ENCODE measurements around the gene LRRC4. TPM values are rescaled to one million over a fixed set of nuclear protein-coding genes. Genes with fewer than 3 reads are reported as not detected.

The LRRC4 gene
- total RNA-seq, 1 donor from 2014 or later, result 4.4 TPM

DNA sequence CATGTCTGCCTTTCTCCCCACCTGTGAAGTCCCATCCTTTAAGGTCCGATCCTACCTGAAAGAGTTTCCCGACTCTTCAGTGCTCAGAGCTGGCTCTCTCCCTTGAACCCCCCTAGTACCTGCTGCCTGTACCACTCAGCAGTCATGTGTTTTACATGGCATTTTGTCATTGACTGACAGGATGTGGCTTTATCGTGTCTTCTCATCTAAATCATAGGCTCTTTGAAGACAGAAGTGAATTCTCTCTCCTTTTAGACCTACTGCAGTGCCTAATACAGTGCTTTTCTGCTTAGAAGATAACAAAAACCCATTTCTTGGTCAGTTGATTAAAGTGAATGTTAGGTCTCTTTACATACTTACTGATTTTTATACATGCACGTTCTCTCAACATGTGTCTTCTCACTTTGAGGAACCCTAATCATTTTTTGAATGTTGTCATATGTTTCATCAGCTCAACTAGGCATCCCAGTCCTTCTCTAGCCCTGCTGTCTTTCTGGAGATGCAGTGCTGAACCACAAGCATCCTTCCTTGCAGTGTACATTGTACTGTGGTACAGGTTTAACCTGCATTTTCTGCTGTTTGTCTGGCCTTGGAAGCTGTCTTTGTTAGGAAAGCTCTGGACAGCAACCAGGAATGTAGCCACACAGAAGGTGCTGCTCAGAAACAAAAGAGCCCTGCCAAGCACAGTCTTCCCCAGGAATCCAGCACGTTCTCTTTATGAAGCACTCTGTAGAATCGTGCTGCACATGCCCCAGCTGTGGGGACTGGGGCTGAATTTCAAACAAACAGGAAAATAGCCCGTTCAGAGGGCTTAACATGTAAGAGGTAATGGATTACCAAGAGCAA, 28.1 kb upstream of the LRRC4 start:
- H3K36me3 ChIP-seq, result no peaks in the 10 kb centered on the region
- intact Hi-C loops (cut with micrococcal nuclease), result no loop called here
- H3K27ac ChIP-seq (replicated peaks), result no peak overlapping the region
- TF ChIP-seq, protein P1, sequence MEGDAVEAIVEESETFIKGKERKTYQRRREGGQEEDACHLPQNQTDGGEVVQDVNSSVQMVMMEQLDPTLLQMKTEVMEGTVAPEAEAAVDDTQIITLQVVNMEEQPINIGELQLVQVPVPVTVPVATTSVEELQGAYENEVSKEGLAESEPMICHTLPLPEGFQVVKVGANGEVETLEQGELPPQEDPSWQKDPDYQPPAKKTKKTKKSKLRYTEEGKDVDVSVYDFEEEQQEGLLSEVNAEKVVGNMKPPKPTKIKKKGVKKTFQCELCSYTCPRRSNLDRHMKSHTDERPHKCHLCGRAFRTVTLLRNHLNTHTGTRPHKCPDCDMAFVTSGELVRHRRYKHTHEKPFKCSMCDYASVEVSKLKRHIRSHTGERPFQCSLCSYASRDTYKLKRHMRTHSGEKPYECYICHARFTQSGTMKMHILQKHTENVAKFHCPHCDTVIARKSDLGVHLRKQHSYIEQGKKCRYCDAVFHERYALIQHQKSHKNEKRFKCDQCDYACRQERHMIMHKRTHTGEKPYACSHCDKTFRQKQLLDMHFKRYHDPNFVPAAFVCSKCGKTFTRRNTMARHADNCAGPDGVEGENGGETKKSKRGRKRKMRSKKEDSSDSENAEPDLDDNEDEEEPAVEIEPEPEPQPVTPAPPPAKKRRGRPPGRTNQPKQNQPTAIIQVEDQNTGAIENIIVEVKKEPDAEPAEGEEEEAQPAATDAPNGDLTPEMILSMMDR (IDR thresholded peaks at IDR 0.05; ENCODE audit: borderline replicate concordance), result no peak
- no peaks in the 10 kb centered on the region for H3K9me3 ChIP-seq (replicated peaks)
- H3K27me3 ChIP-seq (ENCODE audit: low read depth), result no peaks in the 10 kb centered on the region
- H3K4me3 ChIP-seq, result no peak overlapping the region
- peaks cover 23% of the 10 kb centered on the region for H3K4me1 ChIP-seq
- DNase-seq, result no peak

DNA sequence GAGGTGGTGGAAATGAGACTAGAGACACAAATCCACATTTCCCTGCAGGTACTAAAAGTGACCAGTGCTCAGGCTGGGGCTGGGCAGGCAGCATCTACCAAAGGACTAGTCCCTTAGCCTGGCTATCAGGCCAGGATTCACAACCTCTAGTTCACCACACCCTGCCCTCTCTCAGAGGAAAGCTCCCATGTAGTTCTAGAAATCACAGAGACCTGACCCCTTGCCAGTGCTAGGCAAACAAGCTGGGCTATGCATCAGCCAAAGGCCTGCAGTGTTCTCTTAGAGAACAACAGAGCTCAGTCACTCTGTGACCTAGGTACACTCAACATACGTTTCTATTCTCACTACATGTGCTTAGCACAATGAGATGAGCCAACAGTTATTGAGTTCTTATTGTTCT, 26.7 kb upstream of the LRRC4 start:
- Histone ChIP-seq H3K4me1 (peaks cover 25% of the 10 kb centered on the region), H3K9me3 (replicated peaks) (no peaks in the 10 kb centered on the region), H3K27ac (replicated peaks) (no peak overlapping the region), H3K27me3 (ENCODE audit: low read depth) (no peaks in the 10 kb centered on the region), H3K36me3 (no peaks in the 10 kb centered on the region), H3K4me3 (no peak overlapping the region)
- intact Hi-C loops (cut with micrococcal nuclease), result no loop called here
- no peak for DNase-seq
- TF ChIP-seq, protein P1 (IDR thresholded peaks at IDR 0.05; ENCODE audit: borderline replicate concordance), result no peak

GRCh38 chr7:128056901-128057300, 25.7 kb upstream of the LRRC4 start:
- intact Hi-C loops (cut with micrococcal nuclease), result no loop called here
- Histone ChIP-seq H3K4me3 (no peak overlapping the region), H3K27ac (replicated peaks) (no peak overlapping the region), H3K36me3 (no peaks in the 10 kb centered on the region), H3K9me3 (replicated peaks) (no peaks in the 10 kb centered on the region), H3K4me1 (peaks cover 31% of the 10 kb centered on the region), H3K27me3 (ENCODE audit: low read depth) (no peaks in the 10 kb centered on the region)
- DNase-seq, result no peak
- TF ChIP-seq, protein P1 (IDR thresholded peaks at IDR 0.05; ENCODE audit: borderline replicate concordance), result no peak

DNA sequence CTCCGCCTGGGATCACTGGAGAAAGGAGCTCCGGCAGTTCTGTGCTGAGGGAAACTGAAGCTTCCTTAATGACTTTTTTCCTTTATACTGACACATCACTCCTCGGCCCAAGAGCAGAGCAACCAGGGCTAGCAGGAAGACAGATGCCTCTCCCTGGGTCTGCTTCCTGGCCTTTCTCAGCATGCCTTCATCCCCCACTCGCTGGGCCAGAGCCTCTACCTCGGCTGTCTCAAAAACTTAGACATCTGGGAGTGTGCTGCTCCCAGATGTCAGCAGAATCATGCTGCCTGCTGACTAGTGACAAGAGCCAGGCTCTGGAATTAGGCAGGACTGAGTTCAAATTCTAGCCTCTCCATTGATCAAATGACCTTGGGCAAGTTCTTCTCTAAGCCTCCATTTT, 24.4 kb upstream of the LRRC4 start:
- TF ChIP-seq, protein P1 (IDR thresholded peaks at IDR 0.05; ENCODE audit: borderline replicate concordance), result no peak
- Histone ChIP-seq H3K9me3 (replicated peaks) (no peaks in the 10 kb centered on the region), H3K27me3 (ENCODE audit: low read depth) (no peaks in the 10 kb centered on the region), H3K4me1 (peaks cover 31% of the 10 kb centered on the region), H3K4me3 (no peak overlapping the region), H3K36me3 (no peaks in the 10 kb centered on the region), H3K27ac (replicated peaks) (no peak overlapping the region)
- DNase-seq, result no peak
- intact Hi-C loops (cut with micrococcal nuclease), result no loop called here

DNA sequence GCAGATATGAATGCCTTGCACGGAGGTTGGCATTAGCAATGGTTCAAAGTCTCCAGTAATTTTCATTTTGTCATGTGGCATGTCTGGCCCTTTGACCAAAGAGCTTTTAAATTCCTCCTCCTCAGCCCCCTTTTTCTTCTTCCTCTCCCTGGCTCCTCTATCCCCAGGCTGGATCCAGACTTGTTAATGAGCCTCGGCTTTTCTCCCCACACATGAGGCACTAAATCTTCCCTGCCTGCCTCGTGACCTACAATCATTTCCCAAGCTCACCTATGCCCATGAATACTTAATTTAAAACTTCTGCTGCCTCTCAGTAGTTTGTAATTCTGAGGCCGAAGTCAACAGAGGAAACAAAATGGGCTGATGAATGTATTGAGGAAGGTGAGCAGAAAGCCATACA, 23.3 kb upstream of the LRRC4 start:
- Histone ChIP-seq H3K36me3 (no peaks in the 10 kb centered on the region), H3K27me3 (ENCODE audit: low read depth) (no peaks in the 10 kb centered on the region), H3K9me3 (replicated peaks) (no peaks in the 10 kb centered on the region), H3K4me1 (peaks cover 27% of the 10 kb centered on the region), H3K4me3 (no peak overlapping the region), H3K27ac (replicated peaks) (no peak overlapping the region)
- TF ChIP-seq, protein P1 (IDR thresholded peaks at IDR 0.05; ENCODE audit: borderline replicate concordance), result no peak
- intact Hi-C loops (cut with micrococcal nuclease), result no loop called here
- no peak for DNase-seq
